IMR-90 (cell line): ENCODE data around the gene OSTF1. TPM values are rescaled to one million over a fixed set of nuclear protein-coding genes. Genes with fewer than 3 reads are reported as not detected.

Experiments
- ATAC-seq: fragments of 200-7000 bp; cut with Tn5 transposase; 2 replicates; pipeline ENCODE4 v1.9.1; 2020; ENCODE audit warnings: low read depth, mild to moderate bottlenecking, moderate library complexity
- BruUV-seq: library from RNA; stranded (reverse); fragments of 400-500 nt; replicated peaks from 2 replicates; lab custom pipeline; 2021; lab: Mats Ljungman, UMichigan
- CTCF ChIA-PET: fragments of 300-600 bp; formaldehyde crosslinking; extraction: SDS; loops from one replicate; lab custom pipeline; 2021; ENCODE audit warnings: antibody characterized with exemption; lab: Yijun Ruan, JAX
- POLR2A ChIA-PET: fragments of 300-600 bp; sonication (Branson Sonifier 250); formaldehyde crosslinking; loops from one replicate; lab custom pipeline; 2022; ENCODE audit warnings: antibody characterized with exemption; ENCODE audit not compliant: unreplicated experiment; lab: Charles Lee
- DNase-seq: peaks from one replicate; pipeline ENCODE4 v3.0.0; 2013
- H2AFZ ChIP-seq: replicated peaks from 2 replicates; pipeline ENCODE3; 2013; ENCODE audit warnings: low read length, mild to moderate bottlenecking; ENCODE audit not compliant: poor library complexity
- H2AK5ac ChIP-seq: 2 replicates; pipeline ENCODE4 v1.6.1; 2013; ENCODE audit warnings: low read depth, low read length, inconsistent platforms
- H2AK9ac ChIP-seq: replicated peaks from 2 replicates; pipeline ENCODE3; 2013; ENCODE audit warnings: mild to moderate bottlenecking, low read depth, low read length, moderate library complexity; ENCODE audit not compliant: poor library complexity
- H2BK120ac ChIP-seq: 2 replicates; pipeline ENCODE4 v1.6.1; 2013; ENCODE audit warnings: low read depth, low read length, inconsistent platforms
- H2BK15ac ChIP-seq: 3 replicates; pipeline ENCODE4 v1.6.1; 2013; ENCODE audit warnings: low read depth, low read length, inconsistent platforms
- H2BK20ac ChIP-seq: 2 replicates; pipeline ENCODE4 v1.6.1; 2013; ENCODE audit warnings: low read depth, mild to moderate bottlenecking, inconsistent platforms, low read length, moderate library complexity
- H2BK5ac ChIP-seq: 2 replicates; pipeline ENCODE4 v1.6.1; 2013; ENCODE audit warnings: mild to moderate bottlenecking, low read depth, low read length, inconsistent platforms; ENCODE audit not compliant: poor library complexity, severe bottlenecking
- H3K14ac ChIP-seq: replicated peaks from 2 replicates; pipeline ENCODE4 v1.6.1; 2013; ENCODE audit warnings: low read depth, low read length, inconsistent platforms
- H3K18ac ChIP-seq: 2 replicates; pipeline ENCODE4 v1.6.1; 2013; ENCODE audit warnings: low read depth, low read length, control low read depth
- H3K23ac ChIP-seq: 2 replicates; pipeline ENCODE4 v1.6.1; 2013; ENCODE audit warnings: low read depth, low read length, inconsistent platforms
- H3K27ac ChIP-seq: 2 replicates; pipeline ENCODE4 v1.5.1; 2013; ENCODE audit warnings: mild to moderate bottlenecking, control low read depth, low read length; ENCODE audit not compliant: insufficient read depth
- H3K27me3 ChIP-seq: 2 replicates; pipeline ENCODE4 v1.6.1; 2013; ENCODE audit warnings: low read length; ENCODE audit not compliant: control insufficient read depth, insufficient read depth
- H3K36me3 ChIP-seq: 2 replicates; pipeline ENCODE4 v1.6.1; 2013; ENCODE audit warnings: low read length, mixed read lengths; ENCODE audit not compliant: control insufficient read depth, insufficient read depth
- H3K4ac ChIP-seq: 2 replicates; pipeline ENCODE4 v1.6.1; 2013; ENCODE audit warnings: low read depth, low read length, inconsistent platforms
- H3K4me1 ChIP-seq: 2 replicates; pipeline ENCODE4 v1.6.1; 2013; ENCODE audit warnings: low read length, mixed read lengths; ENCODE audit not compliant: control insufficient read depth, insufficient read depth
- H3K4me2 ChIP-seq: 2 replicates; pipeline ENCODE4 v1.6.1; 2013; ENCODE audit warnings: low read depth, mild to moderate bottlenecking, control low read depth, low read length, moderate library complexity
- H3K4me3 ChIP-seq: 2 replicates; pipeline ENCODE4 v1.5.1; 2013; ENCODE audit warnings: low read depth, mild to moderate bottlenecking, control low read depth, low read length, moderate library complexity; ENCODE audit not compliant: insufficient read depth
- H3K56ac ChIP-seq: 2 replicates; pipeline ENCODE4 v1.6.1; 2013; ENCODE audit warnings: low read length, inconsistent platforms; ENCODE audit not compliant: insufficient read depth; ENCODE audit errors: extremely low read depth
- H3K79me1 ChIP-seq, 2 experiments: 2 replicates each; pipeline ENCODE4 v1.6.1; 2013; ENCODE audit warnings: low read length in 2 of 2, inconsistent platforms in 1 of 2, low read depth in 1 of 2
- H3K9ac ChIP-seq: 2 replicates; pipeline ENCODE4 v1.6.1; 2013; ENCODE audit warnings: low read depth, low read length, control low read depth
- H3K9me1 ChIP-seq: 2 replicates; pipeline ENCODE4 v1.6.1; 2013; ENCODE audit warnings: low read length, inconsistent platforms; ENCODE audit not compliant: insufficient read depth
- H3K9me3 ChIP-seq: 2 replicates; pipeline ENCODE4 v1.6.1; 2013; ENCODE audit warnings: low read length; ENCODE audit not compliant: control insufficient read depth, insufficient read depth
- H4K20me1 ChIP-seq: 2 replicates; pipeline ENCODE4 v1.6.1; 2013; ENCODE audit warnings: low read length, inconsistent platforms; ENCODE audit not compliant: insufficient read depth
- H4K5ac ChIP-seq: 2 replicates; pipeline ENCODE4 v1.6.1; 2013; ENCODE audit warnings: mild to moderate bottlenecking, low read depth, low read length, control low read depth
- H4K8ac ChIP-seq, 2 experiments: 2 replicates each; pipeline ENCODE4 v1.6.1; 2013; ENCODE audit warnings: low read depth in 2 of 2, low read length in 2 of 2, control low read depth in 1 of 2, inconsistent platforms in 1 of 2
- H4K91ac ChIP-seq: 2 replicates; pipeline ENCODE4 v1.6.1; 2013; ENCODE audit warnings: low read depth, low read length, inconsistent platforms; ENCODE audit not compliant: insufficient read depth
- BHLHE40 ChIP-seq: fragments of 150-350 bp; IDR thresholded peaks from 2 replicates; pipeline ENCODE4 v1.6.1; 2016; ENCODE audit warnings: mild to moderate bottlenecking, low read depth, low read length
- CEBPB ChIP-seq: IDR thresholded peaks from 2 replicates; pipeline ENCODE4 v1.6.1; 2012; ENCODE audit warnings: low read depth, low read length, improper control_type of control experiment
- CHD1 ChIP-seq: IDR thresholded peaks from 2 replicates; pipeline ENCODE4 v1.6.1; 2012; ENCODE audit warnings: low read depth, low read length, improper control_type of control experiment
- ELK1 ChIP-seq: fragments of 150-350 bp; IDR thresholded peaks from 2 replicates; pipeline ENCODE4 v1.6.1; 2016; ENCODE audit warnings: low read depth, mild to moderate bottlenecking, low read length, moderate library complexity, borderline replicate concordance
- FOS ChIP-seq: fragments of 150-350 bp; IDR thresholded peaks from 2 replicates; pipeline ENCODE4 v1.6.1; 2016; ENCODE audit warnings: low read depth, low read length
- MAFK ChIP-seq: IDR thresholded peaks from 2 replicates; pipeline ENCODE4 v1.6.1; 2012; ENCODE audit warnings: low read depth, low read length, improper control_type of control experiment
- MAZ ChIP-seq: IDR thresholded peaks from 2 replicates; pipeline ENCODE4 v1.6.1; 2012; ENCODE audit warnings: low read depth, mild to moderate bottlenecking, low read length, improper control_type of control experiment, moderate library complexity, borderline replicate concordance
- MXI1 ChIP-seq: IDR thresholded peaks from 2 replicates; pipeline ENCODE4 v1.6.1; 2012; ENCODE audit warnings: low read depth, mild to moderate bottlenecking, low read length, moderate library complexity, borderline replicate concordance
- NFE2L2 ChIP-seq: fragments of 150-350 bp; IDR thresholded peaks from 2 replicates; pipeline ENCODE4 v1.6.1; 2016; ENCODE audit warnings: low read depth, mild to moderate bottlenecking, low read length
- POLR2A ChIP-seq: IDR thresholded peaks from 2 replicates; pipeline ENCODE4 v1.6.1; 2012; ENCODE audit warnings: mild to moderate bottlenecking, low read depth, low read length
- RAD21 ChIP-seq: IDR thresholded peaks from 2 replicates; pipeline ENCODE4 v1.6.1; 2012; ENCODE audit warnings: low read length, improper control_type of control experiment
- RCOR1 ChIP-seq: IDR thresholded peaks from 2 replicates; pipeline ENCODE4 v1.6.1; 2012; ENCODE audit warnings: mild to moderate bottlenecking, low read length, improper control_type of control experiment; ENCODE audit not compliant: insufficient replicate concordance
- RFX5 ChIP-seq: IDR thresholded peaks from 2 replicates; pipeline ENCODE4 v1.8.0; 2012; ENCODE audit warnings: low read depth, mild to moderate bottlenecking, low read length, moderate library complexity
- SMC3 ChIP-seq: fragments of 150-350 bp; IDR thresholded peaks from 2 replicates; pipeline ENCODE4 v1.6.1; 2016; ENCODE audit warnings: low read depth, mild to moderate bottlenecking, antibody characterized with exemption, low read length, moderate library complexity
- USF2 ChIP-seq: fragments of 150-350 bp; IDR thresholded peaks from 2 replicates; pipeline ENCODE4 v1.6.1; 2017; ENCODE audit warnings: mild to moderate bottlenecking, antibody characterized with exemption, low read length, low read depth
- WGBS, 2 experiments: methylation state at CpG; one replicate each; pipeline versions ENCODE4 v1.1.5 to v1.1.7; 2013; ENCODE audit warnings: missing lambda C conversion rate in 2 of 2; ENCODE audit not compliant: insufficient read length in 1 of 2; ENCODE audit errors: extremely low coverage in 2 of 2; 5-methylcytosine and 5-hydroxymethylcytosine counted together
- dilution Hi-C: fragments of 300-500 bp; cut with HindIII; formaldehyde crosslinking; loops from one replicate; pipeline ENCODE4 v1.14.3; 2018; ENCODE audit warnings: low sequenced_read_pairs; ENCODE audit not compliant: unreplicated experiment
- in situ Hi-C: fragments of 300-500 bp; cut with MboI; formaldehyde crosslinking; loops from 3 replicates; pipeline ENCODE4 v1.14.3; 2019; ENCODE audit warnings: low sequenced_read_pairs, inconsistent platforms, mixed read lengths
- intact Hi-C: fragments of 100-400 bp; cut with micrococcal nuclease; formaldehyde crosslinking; loops from 2 replicates; pipeline ENCODE4 v1.10.0; 2022
- polyA plus RNA-seq, 3 experiments: library from polyadenylated mRNA; depleted of rRNA; stranded (reverse); fragments of >200 nt; gene quantifications; 2 replicates each; pipeline ENCODE4 v1.2.3, GENCODE V29; 2012; ENCODE audit warnings: low replicate concordance in 1 of 3
- total RNA-seq: library from RNA; depleted of rRNA; stranded (reverse); fragments of >200 nt; gene quantifications from 2 replicates; pipeline ENCODE4 v1.2.3, GENCODE V29; 2012
- TF ChIP-seq, protein P1 (sequence below): conservative IDR thresholded peaks from 2 replicates; pipeline ENCODE4 v1.5.1; 2012; ENCODE audit warnings: mild to moderate bottlenecking, low read depth, low read length, improper control_type of control experiment

Gene OSTF1
- total and polyA plus RNA-seq, 2 of the 4 experiments (the other 2 are of a cell fraction) = 17.1 to 41.6 TPM

DNA sequence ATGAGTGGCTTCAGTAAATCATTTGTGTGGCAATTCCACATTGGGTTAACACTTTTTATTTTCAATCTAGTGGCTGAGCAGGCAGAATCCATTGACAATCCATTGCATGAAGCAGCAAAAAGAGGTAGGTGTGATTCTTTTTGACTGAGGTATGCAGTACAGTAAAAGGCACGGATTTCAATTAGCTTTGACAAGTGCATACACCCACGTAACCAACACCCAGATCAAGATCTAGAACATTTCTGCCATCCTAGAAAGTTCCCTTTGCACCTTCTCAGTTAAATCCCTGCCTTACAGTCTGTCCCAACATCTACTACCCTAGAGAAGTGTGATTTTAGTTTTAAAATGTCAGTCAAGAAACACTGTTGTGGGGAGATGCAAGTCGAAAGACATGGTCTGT, 43.4 kb downstream of the OSTF1 start:
- Histone ChIP-seq H2BK20ac (no peak overlapping the region), H3K23ac (peak overlapping the region; percentile 15; the same call in 1 of the 2 replicates), H3K9ac (no peak overlapping the region), H2AFZ (no peak overlapping the region), H3K9me3 (no peaks in the 10 kb centered on the region), H3K27ac (no peak overlapping the region), H2AK5ac (no peak overlapping the region), H3K14ac (no peak overlapping the region), H4K91ac (no peak overlapping the region), H2BK15ac (no peak overlapping the region), H2BK5ac (no peak overlapping the region), H4K20me1 (no peaks in the 10 kb centered on the region; the same call in 1 of the 2 replicates), H3K56ac (no peak overlapping the region), H3K4ac (no peak overlapping the region), H4K8ac (no peak overlapping the region), H4K5ac (no peak overlapping the region), H2AK9ac (no peak overlapping the region), H3K27me3 (no peaks in the 10 kb centered on the region), H3K4me2 (no peak overlapping the region), H3K36me3 (peaks cover 2% of the 10 kb centered on the region; the same call in 1 of the 2 replicates), H3K9me1 (peaks cover 12% of the 10 kb centered on the region; the same call in 1 of the 2 replicates), H2BK120ac (no peak overlapping the region), H3K4me3 (no peak overlapping the region), H3K18ac (no peak overlapping the region), H3K4me1 (peaks cover 2% of the 10 kb centered on the region), H3K79me1 (peaks cover 0 to 8% of the 10 kb centered on the region in 2 experiments; a peak in 1 of 4 replicates)
- BruUV-seq = no TSS peak
- ChIA-PET CTCF (no interaction called here), POLR2A (no interaction called here)
- DNase-seq = no peak
- dilution Hi-C loops (no loop called here), intact Hi-C loops (no loop called here), in situ Hi-C loops (no loop called here)
- 100% methylated on average over 1 of the region's 3 CpGs; no CpG with 5 or more reads in 1 of the 2 experiments for WGBS, 2 experiments
- no peak for ATAC-seq
- TF ChIP-seq USF2 (no peak), ELK1 (no peak), RAD21 (no peak), CEBPB (no peak), RCOR1 (no peak), BHLHE40 (no peak), MXI1 (no peak), MAFK (no peak), RFX5 (no peak), SMC3 (no peak), POLR2A (no peak), MAZ (no peak), FOS (no peak), CHD1 (no peak), NFE2L2 (no peak)
- TF ChIP-seq, protein P1, sequence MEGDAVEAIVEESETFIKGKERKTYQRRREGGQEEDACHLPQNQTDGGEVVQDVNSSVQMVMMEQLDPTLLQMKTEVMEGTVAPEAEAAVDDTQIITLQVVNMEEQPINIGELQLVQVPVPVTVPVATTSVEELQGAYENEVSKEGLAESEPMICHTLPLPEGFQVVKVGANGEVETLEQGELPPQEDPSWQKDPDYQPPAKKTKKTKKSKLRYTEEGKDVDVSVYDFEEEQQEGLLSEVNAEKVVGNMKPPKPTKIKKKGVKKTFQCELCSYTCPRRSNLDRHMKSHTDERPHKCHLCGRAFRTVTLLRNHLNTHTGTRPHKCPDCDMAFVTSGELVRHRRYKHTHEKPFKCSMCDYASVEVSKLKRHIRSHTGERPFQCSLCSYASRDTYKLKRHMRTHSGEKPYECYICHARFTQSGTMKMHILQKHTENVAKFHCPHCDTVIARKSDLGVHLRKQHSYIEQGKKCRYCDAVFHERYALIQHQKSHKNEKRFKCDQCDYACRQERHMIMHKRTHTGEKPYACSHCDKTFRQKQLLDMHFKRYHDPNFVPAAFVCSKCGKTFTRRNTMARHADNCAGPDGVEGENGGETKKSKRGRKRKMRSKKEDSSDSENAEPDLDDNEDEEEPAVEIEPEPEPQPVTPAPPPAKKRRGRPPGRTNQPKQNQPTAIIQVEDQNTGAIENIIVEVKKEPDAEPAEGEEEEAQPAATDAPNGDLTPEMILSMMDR = no peak
